ENCODE data around the gene RNF130.
"Not testable (repeated sequence)": the region's sequence is repeated elsewhere in the genome, so short reads cannot be mapped to it uniquely, and the experiment has no call there.

Gene RNF130

GRCh38 chr5:180026320-180026719 is 45.2 kb downstream of the RNF130 start:
- no peak for DNase-seq

DNA sequence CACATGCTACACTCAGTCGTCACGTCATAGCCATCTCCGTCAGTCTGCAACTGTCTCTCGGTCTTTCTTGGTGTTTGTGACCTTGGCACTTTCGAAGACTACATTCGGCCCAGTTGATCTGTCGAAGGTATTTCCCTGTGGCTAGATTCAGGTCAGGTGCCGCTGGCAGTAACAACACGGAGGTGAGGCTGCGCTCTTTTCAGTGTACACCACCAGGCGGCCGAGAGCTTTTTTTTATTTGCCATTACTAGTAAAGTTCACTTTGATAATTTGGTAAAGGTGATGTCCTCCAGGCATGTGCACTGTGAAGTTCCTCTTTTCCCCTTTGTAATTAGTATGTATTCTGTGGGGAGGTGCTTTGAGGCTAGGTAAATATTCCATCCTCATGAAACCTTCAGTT is 49.7 kb downstream of the RNF130 start:
- DNase-seq, result no peak

DNA sequence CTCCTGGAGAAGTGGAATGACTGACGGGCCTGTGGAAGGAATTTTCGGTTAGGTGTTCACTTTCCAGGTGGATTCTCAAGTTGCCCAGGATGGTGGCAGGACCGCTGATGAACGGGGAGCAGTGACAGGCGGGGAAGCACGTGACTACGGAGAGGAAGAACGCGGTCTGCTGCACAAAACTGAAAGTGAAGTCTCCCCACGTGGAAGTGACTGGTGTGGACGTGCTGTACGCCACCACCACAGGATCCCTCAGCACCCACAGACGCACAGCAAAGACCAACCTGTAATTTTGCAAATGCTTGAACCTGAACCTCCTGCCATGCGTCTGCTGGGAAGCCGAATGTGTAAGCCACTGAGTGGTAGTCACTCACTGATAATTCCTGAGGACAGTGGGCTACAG is 51.4 kb downstream of the RNF130 start:
- no peak for DNase-seq

- no peak for DNase-seq
Measured at GRCh38 chr5:180018347-180019060, 53.1 kb downstream of the RNF130 start.

GRCh38 chr5:180015523-180015922 is 56.0 kb downstream of the RNF130 start:
- not testable (repeated sequence) for DNase-seq

DNA sequence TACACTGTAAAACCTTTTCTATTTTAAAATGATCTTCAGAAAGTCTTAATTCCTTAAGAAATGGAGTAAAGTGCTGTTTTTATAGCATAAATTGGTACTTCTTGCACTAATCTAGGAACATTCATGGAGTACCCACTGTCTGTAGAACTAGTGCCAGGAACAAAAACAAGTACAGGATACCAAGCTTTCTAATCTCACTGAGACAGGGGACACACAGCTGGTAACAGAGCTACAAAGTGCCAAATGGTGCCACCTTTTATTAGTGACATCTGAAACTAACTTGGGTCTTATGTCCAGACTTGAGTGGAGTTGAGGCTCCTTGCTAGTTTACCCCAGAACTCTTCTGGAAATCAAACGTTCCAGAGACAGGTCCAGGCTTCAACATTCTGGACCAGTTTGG is 57.9 kb downstream of the RNF130 start:
- no peak for DNase-seq

DNA sequence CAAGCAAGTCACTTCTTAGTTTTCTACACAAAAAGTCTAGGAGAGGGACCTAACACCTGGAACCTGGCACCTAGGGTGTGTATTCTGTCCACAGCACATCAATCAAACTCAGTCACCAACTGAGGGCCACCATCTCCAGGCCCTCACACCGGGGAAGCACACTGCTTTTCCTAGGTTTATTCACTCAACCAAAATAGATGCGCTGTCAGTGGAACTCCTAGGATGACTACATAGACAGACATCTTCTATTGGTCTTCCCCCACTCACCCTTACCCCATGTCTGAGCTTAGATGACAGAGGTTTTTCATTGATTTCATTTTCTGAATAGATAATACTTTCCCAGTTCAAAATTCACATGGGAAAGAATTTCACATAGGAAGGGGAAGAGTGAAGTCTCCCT is 59.2 kb downstream of the RNF130 start:
- no peak for DNase-seq

DNA sequence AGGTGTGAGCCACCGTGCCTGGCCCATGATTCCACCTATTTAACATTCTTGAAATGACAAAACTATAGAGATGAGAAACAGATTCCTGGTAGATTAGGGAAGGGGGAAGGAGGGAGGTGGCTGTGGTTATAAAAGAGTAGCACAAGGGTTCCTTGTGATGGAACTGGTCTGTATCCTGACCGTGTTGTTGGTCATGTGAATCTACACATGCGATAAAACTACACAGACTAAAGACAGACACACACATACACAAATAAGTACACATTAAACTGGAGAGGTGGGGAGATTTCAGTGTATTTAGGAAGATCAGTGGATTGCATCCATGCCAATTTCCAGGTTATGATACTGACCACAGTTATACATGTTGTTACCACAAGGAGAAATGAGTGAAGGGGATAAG is 60.9 kb downstream of the RNF130 start:
- no peak for DNase-seq

DNA sequence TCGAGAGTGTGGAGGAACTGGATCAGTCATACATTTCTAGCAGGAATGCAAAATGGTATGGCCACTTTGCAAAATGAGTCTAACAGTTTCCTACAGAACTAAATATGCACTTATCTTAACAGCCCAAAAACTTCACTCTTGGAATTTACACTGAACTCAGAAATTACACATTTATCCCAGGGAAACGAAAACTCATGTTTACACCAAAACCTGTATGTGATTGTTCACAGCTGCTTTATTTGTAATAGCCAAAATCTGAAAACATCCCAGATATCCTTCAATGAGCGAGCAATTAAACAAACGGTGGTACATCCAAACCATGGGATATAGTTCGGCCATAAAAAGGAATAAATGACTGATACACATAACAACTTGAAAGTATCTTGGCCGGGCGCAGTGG is 62.0 kb downstream of the RNF130 start:
- DNase-seq, result no peak

DNA sequence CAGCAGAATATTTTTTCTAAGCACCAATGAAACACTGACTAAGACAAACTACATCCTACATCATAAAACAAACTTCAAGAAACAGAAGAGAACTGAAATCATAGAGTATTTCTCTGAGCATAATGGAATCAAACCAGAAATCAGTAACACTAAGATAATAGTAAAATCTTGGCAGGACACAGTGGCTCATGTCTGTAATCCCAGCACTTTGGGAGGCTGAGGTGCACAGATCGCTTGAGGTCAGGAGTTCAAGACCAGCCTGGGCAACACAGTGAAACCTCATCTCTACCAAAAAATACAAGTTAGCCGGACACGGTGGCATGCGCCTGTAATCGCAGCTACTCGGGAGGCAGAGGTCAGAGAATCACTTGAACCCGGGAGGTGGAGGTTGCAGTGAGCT is 63.1 kb downstream of the RNF130 start:
- DNase-seq, result no peak

- DNase-seq, result peak in 2 of 51 donors; percentile 16 to 23
Measured at GRCh38 chr5:180007582-180007981, 64.0 kb downstream of the RNF130 start.

- no peak for DNase-seq
Measured at GRCh38 chr5:180006141-180006540, 65.4 kb downstream of the RNF130 start.

DNA sequence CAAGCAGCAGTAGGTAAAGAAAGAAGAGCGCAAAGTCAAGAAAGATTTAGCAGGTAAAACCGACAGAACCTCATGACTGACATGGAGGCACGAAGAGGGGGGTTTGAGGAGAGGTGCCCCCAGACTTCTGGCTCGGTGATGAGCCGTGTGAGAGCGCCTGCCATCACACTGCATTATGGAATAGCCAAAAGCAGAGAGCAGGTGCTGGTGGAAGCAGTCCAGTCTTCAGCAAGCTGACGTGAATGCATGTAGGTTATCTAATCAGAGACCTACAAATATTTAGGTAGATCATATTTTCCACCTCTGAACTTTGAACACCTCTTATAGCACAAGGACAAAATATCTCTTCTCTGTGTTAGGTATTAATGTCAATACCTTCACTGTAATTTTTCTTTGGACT is 68.4 kb downstream of the RNF130 start:
- no peak for DNase-seq

DNA sequence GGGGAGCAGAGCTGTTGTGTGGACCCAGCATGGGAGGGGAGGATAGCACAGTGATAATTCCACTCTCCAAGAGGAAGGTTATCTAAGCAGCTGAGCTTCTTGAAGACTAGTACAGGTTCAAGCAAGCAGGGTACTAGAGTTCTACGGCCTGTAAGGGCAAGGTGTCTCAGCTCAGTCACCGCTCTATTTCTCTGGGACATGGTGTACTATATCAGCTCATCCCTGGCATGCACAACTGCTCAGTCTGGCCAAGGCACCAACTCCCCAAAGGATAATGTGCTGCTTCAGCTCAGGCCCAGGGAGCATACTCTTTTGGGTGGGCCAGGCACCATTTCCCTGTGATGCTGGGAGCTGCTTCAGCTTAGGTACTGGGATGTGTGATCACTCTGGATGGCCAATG is 69.8 kb downstream of the RNF130 start:
- no peak for DNase-seq

DNA sequence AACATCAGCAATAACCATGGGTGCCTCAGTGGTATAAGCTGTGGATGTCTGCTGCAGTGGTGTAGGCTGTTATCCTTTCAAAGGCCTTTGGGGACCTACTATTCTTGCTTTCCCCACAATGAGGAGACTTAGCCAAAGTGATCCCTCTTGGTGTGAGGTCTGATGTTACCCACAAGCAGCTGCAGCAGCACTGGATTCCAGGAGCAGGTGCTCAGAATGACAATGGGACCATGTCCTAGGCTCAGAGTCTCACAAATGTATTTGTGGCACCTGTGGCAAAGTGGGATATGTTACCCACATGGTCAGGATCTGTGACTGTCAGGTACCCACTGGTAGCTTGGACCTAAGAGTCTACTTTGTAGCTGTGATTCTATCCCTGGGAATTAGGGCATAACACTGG is 70.4 kb downstream of the RNF130 start:
- no peak for DNase-seq

DNA sequence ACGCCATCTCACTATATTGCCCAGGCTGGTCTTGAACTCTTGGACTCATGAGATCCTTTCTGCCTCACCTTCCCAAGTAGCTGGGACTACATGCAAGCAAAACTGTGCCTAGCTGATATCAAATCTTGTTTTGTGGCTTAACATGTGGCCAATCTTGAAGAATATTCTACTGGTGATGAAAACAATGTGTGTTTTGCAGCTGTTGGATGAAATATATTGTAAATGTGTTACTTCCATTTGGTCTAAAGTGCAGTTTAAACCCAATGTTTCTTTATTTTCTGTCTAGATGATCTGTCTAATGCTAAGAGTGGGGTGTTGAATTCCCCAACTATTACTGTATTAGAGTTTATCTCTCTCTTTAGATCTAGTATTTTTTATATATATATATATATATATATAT is 73.1 kb downstream of the RNF130 start:
- no peak for DNase-seq

DNA sequence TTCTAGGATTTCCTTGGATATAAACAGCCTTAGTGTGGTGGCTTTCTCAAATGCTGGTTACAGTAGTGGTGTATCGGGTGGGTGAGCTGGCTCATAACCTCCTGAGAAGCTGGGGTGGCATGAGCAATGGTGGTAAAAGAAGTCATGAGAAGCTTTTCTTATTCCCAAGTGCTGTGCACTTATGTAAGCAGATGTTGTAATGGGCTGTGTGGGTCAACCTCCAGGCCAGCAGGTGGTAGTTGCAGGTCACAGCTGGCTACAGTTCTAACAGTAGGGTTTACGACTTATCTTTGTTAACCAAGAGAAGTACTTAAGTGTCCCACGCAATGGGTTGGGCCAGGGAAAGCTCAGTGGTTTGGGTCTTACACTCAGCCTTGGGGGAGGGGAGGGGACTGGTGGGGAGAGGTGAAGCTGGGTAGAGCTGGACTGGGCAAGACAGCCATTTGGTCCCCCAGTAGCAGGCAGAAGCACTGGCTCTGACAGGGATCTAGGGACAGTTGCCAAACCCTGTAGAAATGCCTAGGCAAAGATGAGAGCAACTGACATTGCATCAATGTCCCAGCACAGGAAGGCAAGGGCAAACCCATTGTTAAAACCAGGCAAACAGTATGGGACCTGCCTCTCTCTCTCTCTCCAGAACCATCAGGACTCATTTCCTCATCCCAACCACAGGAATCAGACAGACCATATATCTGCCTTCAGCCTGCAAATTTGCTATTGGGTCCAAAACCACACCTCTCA is 76.8 kb downstream of the RNF130 start:
- DNase-seq, result no peak

DNA sequence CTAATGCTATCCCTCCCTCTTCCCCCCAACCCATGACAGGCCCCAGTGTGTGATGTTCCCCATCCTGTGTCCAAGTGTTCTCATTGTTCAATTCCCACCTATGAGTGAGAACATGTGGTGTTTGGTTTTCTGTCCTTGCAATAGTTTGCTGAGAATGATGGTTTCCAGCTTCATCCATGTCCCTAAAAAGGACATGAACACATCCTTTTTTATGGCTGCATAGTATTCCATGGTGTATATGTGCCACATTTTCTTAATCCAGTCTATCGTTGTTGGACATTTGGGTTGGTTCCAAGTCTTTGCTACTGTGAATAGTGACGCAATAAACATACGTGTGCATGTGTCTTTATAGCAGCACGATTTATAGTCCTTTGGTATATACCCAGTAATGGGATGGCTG is 78.7 kb downstream of the RNF130 start:
- not testable (repeated sequence) for DNase-seq

GRCh38 chr5:179991106-179991505 is 80.5 kb downstream of the RNF130 start:
- DNase-seq, result no peak

DNA sequence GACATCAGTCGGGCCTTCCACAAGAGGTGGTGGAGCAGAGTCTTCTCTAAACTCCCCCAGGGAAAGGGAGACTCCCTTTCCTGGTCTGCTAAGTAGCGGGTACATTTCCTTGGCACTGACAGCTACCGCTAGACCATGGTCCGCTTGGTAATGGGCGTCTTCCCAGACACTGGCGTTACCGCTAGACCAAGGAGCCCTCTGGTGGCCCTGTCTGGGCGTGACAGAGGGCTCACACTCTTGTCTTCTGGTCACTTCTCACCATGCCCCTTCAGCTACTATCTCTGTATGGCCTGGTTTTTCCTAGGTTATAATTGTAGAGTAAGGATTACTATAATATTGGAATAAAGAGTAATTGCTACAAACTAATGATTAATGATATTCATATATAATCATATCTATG is 81.0 kb downstream of the RNF130 start:
- not testable (repeated sequence) for DNase-seq

- DNase-seq, result peak in 1 of 51 donors; percentile 12
Measured at GRCh38 chr5:179986328-179986727, 85.2 kb downstream of the RNF130 start.

- no peak for DNase-seq
Measured at GRCh38 chr5:179981636-179982035, 89.9 kb downstream of the RNF130 start.

DNA sequence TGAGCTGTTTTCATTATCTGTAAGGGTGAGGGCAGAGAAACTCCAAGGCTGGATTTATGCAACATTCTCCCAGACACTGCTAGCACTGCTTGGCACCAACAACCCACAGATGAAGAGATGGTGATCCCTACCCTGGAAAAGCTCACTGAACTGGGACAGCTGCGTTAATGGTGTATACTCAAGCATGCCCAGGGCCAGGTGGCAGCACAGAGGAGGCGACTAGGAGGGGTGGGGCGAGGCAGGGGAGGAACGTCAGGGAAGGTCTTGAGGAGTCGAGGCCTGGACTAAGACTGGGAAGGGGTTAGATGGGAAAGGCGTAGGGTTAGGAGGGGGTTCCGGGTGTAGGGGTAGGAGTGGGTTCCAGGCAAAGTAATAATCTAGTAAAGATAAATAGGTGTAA is 90.8 kb downstream of the RNF130 start:
- DNase-seq, result no peak

All from hypothalamus (tissue), 51 donors.